ENCODE results near the gene DCDC2B. TPM values are rescaled to one million over a fixed set of nuclear protein-coding genes. Genes with fewer than 3 reads are reported as not detected.

DCDC2B gene
- total RNA-seq, 1 donor from 2014 or later: not detected

DNA sequence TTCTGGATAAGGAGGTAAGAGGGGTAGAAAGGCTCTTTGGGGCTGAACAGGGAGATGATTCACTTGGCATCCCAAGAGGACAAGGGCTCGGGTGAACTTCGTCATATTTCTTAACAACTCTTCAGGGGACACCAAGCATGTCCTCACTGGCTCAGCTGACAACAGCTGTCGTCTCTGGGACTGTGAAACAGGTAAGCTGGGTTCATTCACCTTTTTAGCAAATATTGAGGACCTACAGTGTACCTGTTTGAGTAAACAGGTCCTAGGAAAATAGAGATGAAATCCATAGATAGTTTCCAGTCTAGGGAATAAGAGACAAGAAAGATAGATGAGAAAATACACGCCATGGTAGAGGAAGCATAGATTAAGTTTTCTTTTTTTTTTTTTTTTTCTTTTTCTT is 15.4 kb downstream of the DCDC2B start:
- no peak for DNase-seq

DNA sequence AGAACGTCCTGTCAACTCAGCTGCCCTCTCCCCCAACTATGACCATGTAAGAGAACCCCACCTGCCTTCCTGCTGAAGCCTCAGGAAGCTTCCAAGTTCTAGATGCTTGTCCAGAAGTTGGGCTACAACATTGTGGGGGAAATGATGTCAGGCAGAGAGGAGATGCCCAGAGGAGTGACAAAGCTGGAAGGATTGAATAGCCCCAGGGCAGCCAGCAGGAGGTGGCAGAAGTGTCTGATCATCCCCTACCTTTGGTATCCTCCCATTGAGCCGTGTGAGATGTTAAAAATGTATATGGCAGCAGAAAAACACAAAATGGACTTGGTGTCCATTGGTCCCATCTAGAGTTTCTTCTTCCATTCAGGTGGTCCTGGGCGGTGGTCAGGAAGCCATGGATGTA is 19.9 kb downstream of the DCDC2B start:
- DNase-seq: no peak

DNA sequence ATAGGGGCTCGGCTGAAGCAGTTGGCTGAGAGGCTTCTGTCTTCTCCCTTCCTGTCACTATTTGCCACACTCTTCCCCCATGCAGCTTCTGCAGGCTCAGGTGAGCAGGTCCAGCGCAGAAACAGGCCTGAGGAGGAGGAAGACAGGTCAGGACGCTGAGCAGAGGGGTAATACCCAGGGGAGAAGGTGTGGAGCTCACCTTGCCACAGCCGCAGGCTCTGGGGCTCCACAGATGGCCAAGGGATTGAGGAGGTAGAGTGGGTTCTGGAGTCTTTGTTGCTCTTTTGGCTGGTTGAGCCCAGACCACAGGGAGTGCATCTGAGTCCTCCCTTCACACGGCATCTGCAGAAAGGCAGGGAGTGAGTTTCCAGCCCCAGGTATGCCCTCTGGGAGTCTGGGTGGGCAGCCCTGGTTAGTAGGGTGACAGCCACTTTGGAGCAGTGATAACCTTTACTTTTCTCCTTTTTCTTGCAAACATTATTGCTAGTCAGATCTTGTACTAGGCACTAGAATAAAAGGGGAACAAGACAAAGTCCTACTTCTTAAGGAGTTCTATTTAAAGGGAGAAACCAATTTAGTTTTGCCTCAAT is 23.0 kb downstream of the DCDC2B start:
- DNase-seq: no peak

DNA sequence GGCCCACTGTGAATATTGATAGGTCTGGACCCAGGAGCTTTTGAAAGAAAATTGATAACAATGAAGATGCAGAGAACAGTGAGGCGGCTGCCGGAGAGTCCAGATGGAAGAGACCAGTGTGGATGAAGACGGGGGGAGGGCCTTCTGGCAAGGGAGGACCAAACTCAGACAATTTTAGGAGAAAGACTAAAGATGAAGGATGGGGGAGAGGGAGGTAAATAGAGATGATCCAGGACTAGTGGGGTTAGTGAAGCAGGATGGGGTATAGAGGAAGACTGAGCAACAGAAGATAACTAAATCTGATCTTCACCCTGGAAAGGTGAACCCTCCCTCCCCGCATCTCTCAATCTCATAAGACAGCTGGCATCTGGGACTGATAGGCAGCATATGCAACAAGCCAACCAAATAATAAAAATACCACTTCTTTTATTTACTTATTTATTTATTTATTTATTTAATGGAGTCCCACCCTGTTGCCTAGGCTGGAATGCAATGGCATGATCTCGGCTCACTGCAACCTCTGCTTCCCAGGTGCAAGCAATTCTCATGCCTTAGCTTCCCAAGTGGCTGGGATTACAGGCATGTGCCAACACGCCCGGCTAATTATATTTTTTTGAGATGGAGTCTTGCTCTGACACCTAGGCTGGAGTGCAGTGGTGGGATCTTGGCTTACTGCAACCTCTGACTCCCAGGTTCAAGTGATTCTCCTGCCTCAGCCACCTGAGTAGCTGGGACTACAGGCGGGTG is 23.8 kb downstream of the DCDC2B start:
- no peak for DNase-seq

- DNase-seq: no peak
These were observed 25.9 kb downstream of the DCDC2B start for GRCh38 chr1:32234792-32235191.

GRCh38 chr1:32239337-32239736 is 30.4 kb downstream of the DCDC2B start:
- no peak for DNase-seq

DNA sequence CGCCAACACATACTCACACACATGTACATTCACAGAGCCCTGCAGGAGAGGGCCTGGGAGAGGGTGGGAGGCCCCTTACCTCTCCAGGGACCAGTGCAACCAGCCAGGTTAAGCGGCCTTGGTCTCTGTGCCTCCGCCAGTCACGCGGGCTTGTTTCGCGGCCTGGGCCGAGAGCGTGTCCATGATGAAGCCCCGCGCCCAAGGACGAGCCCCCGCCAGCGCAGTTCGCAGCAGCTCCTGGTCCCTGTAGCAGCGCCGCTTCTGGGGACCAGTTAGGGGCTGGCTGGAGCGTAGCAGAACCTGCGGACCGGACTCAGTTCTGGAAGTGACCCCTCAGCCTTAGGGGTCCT is 30.9 kb downstream of the DCDC2B start:
- no peak for DNase-seq

DNA sequence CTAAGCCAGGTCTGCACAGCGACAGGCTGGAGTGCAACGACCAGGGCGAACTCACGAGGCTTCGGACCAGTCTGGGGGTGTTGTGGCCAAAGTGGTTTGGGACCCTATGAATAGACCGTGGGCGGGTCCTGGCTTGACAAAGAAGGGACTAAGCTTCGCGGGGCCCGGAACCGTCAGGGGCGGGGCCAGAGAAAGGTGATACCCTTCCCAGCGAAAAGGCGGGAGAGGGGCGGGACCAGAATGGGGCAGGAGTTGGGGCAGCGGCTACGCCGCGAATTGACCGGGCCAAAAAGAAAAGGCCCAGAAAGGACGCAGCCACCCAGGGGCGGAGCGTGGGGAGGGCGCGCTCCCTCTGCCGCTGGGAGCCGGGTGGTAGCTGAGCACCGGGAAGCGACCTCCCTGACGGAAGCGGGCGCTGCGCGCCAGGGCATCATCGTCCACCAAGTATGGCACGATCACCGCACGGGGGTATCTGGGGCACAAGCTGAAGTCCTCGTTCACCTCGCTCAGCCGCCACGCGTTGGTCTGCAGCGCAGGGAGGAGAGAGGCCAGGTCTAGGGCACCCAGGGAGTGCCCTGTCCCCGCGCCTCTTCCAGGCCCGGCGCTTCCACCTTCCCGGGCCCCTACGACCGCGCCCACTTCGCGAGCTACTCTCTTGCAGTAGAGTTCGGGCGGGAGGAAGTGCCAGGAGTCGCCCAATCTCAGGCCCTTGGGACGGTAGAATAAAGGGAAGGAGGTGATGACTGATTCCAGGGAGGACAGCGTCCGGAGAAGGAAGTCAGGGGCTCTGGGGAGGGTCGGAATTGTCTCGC is 31.5 kb downstream of the DCDC2B start:
- DNase-seq: peak; percentile 83

DNA sequence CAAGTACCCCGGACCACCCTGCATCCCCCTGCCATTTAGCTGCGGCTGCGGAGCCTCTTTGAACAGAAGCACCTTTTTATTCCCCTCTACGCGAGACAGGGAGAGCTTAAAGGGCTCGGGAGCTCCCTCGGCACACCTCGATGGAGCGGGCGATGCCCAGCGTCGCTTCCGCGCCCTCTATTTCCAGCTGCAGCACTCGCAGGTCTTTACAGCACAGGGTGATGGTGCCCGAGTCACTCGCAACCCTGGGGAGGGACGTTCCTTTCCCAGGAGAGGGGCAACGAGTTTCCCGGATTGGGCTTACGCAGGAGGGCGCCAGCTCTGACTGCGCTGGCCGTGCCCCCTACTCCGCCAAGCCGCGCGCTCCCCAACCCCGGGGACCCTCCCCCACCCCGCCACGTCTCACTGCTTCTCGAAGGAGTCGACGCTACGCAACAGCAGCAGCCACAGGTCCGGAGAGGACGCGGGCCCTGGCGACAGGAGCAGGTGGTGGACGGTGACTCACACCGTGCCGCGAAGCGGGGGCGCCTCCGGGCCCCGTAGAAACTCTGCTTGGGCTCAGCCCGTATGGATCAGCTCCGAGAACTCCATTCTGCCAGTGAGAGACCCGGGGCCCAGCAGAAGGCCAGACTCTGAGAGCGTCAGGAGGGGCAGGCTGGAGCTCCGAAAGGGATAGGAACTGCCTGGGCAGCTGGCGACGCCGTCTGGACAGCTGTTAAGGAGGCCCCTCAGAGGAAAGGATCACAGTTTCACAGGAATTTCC is 32.3 kb downstream of the DCDC2B start:
- peak; percentile 87 for DNase-seq

DNA sequence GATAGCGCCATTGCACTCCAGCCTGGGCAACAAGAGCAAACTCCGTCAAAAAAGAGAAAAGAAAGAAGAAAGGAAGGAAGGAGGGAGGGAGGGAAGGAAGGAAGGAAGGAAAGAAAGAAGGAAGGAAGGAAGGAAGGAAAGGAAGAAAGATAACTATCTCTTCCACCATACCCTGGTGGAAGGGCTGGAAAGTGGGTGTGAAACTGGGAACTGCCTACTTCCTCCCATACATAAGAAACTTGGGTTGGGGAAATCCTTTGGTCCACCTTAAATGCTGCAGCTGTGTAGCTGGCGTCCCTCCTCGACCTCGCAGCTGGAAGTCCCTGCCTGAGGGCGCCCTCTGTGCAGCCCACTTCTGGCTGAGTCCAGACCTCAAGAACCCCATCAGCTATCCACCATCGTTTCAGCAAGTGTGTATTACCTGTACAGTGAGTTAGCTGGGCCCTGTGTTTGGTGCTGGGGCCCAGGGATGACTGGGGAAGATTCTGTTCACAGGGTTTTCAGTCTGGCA is 33.5 kb downstream of the DCDC2B start:
- peak; percentile 75 for DNase-seq

- no peak for DNase-seq
These were observed 38.0 kb downstream of the DCDC2B start, which contains the start of gene FAM167B for GRCh38 chr1:32246888-32247273. Gene FAM167B (plus strand): TSS chr1:32247222. CDS start chr1:32247422, 200 bp downstream.

GRCh38 chr1:32247452-32247851 is 38.6 kb downstream of the DCDC2B start:
- DNase-seq: no peak

GRCh38 chr1:32247983-32248889 is 39.3 kb downstream of the DCDC2B start:
- peak; percentile 73 for DNase-seq

DNA sequence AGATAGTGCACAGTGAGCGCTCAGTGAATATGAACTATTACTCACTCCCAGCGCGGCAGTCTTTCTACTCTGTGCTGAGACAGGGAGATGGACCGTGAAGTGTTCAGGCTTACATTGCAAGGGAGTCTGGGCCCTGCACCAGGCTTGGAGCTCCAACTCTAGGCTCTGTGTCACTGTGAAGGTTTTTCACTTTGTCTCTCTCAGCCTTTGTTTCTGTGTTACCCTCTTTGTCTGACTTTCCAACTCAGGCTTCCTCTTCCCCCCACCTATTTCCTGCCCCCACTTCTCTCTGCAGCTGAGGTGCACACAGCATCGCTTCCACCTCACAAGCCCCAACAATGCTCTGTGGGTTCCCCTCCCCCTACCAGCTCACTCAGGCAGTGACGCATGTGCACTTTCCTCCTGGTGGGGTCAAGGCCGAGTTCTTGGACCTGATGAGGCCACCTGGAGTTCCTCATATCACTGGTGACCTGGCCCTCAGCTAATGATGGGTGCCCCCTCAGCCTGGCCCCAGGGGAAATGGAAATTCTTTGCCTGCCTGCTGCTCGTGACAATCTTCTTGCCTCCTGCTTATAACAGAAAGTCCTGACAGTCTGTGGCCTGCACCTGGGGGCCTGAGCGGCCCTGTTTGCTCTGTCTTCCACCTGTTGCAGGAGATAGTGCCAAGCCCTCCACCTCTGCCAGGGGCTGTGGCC is 41.1 kb downstream of the DCDC2B start:
- no peak for DNase-seq

DNA sequence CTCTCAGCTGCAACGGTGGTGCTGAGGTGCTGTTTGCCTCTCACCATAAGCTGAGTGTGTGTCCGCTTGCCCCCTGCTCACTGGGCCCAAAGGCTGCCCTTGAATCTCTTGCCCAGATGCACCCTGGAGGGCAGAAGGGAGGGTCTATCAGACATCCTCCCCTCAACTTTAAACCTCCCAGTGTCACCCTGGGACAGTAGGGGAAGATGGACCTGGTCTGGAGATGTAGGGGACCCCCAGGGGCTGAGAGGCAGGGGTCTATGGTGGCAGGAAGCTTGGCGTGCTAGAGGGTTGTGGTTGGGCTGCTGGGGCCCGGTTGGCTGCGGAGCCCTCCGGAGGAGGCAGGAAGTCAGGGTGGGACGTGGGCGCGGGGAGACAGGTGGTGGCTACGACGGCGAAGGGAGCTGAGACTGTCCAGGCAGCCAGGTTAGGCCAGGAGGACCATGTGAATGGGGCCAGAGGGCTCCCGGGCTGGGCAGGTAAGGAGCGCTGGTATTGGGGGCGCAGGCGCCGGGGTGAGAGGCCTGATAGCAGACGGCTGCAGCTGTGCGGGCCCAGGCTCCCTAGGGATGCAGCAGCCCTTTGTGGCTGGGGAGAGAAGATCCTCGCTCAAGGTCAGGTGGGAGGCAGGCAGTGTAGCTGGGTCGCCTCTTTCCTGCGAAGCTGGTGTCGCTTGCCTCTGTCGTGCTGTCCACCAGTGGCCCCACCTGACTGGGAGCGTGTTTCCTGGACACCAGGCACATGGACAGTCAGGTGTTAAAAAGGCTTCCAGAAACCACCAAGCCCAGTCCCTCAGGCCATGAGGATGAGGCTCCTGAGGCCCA is 42.2 kb downstream of the DCDC2B start, which contains the start of gene LCK:
LCK (plus strand) TSS at position 373 of the 824 bp plus-strand sequence. CDS start 23,065 bp downstream, outside the sequence.
- no peak for DNase-seq

- DNase-seq: no peak
These were observed 46.5 kb downstream of the DCDC2B start for GRCh38 chr1:32255072-32256071.

DNA sequence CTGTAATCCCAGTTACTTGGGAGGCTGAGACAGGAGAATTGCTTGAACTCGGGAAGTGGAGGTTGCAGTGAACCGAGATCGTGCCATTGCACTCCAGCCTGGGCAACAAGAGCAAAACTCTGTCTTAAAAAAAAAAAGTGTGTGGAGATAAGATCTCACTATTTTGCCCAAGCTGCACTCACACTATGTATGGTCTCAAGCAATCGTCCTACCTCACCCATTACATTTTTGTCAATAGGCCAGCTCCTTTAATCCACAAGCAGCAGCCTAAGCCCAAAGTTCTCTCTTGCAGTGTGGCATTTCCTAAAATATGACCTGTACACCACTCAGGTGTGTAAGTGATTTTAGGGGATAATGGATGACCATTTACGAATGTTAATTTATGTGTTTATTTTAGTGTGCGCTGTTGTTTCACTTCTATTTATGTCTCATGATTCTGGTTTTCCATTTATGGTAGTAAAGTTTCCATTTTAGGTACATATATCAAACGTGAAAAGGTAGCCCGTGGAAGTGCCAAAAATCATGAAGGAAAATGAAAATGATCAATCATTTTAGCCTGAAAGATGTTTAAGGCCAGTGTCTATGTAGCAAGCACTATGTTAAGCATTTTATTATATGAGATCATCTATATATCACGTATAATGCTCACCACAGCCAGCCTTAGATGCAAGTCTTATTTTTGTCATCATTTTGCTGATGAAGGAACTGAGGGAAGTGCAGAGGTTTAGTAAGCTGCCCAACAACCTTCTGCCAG is 47.8 kb downstream of the DCDC2B start:
- DNase-seq: no peak

DNA sequence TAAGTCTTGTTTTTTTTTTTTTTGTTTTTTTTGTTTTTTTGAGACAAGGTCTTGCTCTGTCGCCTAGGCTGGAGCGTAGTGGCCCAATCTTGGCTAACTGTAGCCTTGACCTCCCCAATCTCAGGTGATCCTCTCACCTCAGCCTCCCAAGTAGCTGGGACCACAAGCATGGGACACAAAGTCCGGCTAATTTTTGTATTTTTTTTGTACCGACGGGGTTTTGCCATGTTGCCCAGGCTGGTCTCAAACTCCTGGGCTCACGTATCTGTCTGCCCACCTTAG is 48.3 kb downstream of the DCDC2B start:
- no peak for DNase-seq
